Mucosa of stomach (tissue), 1 donor: ENCODE data around the gene CSNK1A1.
"Not testable (repeated sequence)": the region's sequence is repeated elsewhere in the genome, so short reads cannot be mapped to it uniquely, and the experiment has no call there.

ENCODE experiments used
- H3K27me3 ChIP-seq: one replicate; pipeline ENCODE4 v1.7.0; 2013; ENCODE audit warnings: mild to moderate bottlenecking, low read length; ENCODE audit not compliant: control insufficient read depth, insufficient read depth
- H3K36me3 ChIP-seq: one replicate; pipeline ENCODE4 v1.7.0; 2013; ENCODE audit warnings: low read length; ENCODE audit not compliant: control insufficient read depth, insufficient read depth
- H3K4me1 ChIP-seq: one replicate; pipeline ENCODE4 v1.7.0; 2013; ENCODE audit warnings: mild to moderate bottlenecking, low read length; ENCODE audit not compliant: control insufficient read depth, insufficient read depth
- H3K4me3 ChIP-seq: one replicate; pipeline ENCODE4 v1.7.0; 2013; ENCODE audit warnings: low read length
- H3K9ac ChIP-seq: one replicate; pipeline ENCODE4 v1.7.0; 2013; ENCODE audit warnings: mild to moderate bottlenecking, low read length, moderate library complexity
- H3K9me3 ChIP-seq: one replicate; pipeline ENCODE4 v1.7.0; 2013; ENCODE audit warnings: mild to moderate bottlenecking, low read length, moderate library complexity; ENCODE audit not compliant: control insufficient read depth
- donor health status: Pancreatic carcinoma.

The CSNK1A1 gene

GRCh38 chr5:149455889-149456409 lies 95.3 kb downstream of the CSNK1A1 start:
- peaks cover 49% of the 10 kb centered on the region for H3K4me1 ChIP-seq
- no peak overlapping the region for H3K4me3 ChIP-seq
- no peak overlapping the region for H3K9ac ChIP-seq
- no peaks in the 10 kb centered on the region for H3K9me3 ChIP-seq
- H3K36me3 ChIP-seq, result no peaks in the 10 kb centered on the region
- H3K27me3 ChIP-seq, result no peaks in the 10 kb centered on the region

DNA sequence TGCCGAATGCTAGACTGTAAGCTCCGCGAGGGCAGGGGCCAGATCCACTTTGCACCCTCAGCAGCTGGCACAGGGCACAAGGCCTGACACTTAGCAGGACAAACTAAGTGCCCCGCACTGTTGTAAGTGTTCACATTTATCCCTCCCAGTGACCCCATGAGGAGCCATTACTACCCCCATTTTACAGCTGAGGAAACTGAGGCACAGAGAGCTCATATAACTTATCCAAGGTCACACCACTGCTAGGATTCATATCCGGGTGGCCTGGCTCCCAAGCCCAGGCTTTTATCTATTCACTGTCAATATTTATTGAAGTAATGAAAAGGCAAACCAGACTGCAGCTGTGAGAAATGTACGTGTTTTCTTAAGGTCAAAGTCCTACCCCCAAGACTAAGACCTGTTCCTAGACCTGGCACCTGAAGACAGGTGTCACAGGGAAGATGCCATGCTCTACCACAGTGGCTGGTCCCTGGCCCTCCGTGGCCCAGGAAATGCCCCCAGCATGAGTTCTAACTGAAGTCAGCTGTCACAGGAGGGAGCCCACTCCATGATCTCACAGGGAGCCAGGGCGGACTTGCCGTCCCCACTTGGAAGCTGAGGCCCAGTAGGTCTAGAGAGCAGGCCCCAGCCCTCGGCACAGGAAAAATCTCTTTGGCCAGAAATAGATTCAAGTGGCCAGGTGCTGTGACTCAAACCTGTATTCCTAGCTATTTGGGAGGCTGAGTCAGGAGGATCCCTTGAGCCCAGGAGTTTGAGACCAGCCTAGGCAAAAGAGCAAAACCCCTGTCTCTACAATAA lies 97.4 kb downstream of the CSNK1A1 start:
- Histone ChIP-seq H3K36me3 (no peaks in the 10 kb centered on the region), H3K4me1 (peaks cover 65% of the 10 kb centered on the region), H3K9ac (peak overlapping the region; percentile 19), H3K9me3 (no peaks in the 10 kb centered on the region), H3K27me3 (no peaks in the 10 kb centered on the region), H3K4me3 (no peak overlapping the region)

DNA sequence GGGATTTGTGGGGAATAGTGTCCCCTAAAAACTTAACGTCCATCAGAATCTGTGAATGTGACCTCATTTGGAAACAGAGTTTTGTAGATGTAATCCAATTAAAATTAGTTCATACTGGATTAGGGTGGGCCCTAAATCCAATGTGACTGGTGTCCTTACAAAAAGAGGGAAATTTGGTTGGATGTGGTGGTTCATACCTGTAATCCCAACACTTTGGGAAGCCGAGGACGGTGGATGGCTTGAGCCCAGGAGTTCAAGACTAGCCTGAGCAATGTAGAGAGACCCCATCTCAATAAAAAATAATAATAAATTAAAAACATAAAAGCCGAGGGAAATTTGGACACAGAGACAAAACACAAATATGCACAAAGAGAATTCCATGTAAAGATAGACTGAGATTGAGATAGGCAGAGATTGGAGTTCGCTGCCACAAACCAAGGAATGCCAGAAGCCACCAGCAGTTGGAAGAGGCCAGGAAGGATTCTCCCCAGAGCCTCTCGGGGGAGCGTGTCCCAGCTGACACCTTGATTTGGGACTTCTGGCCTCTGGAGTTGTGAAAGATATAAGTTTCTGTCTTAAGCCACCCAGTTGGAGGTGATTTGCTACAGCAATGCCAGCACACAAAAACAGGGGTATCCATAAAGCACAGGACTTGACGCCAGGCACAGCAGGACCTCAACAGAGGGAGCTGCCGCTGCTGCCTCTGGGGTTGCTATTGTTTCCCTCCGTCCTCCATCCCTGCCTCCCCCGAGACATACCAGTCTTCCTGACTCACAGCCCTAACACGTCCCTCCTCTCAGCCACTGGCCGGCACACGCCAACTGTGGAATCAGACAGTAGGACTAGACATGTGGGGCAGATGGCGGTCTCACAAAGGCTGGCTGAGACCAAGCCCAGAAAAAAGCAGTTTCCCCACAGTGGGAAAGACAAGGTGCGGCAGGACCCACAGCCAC lies 98.3 kb downstream of the CSNK1A1 start:
- Histone ChIP-seq H3K4me1 (peaks cover 65% of the 10 kb centered on the region), H3K4me3 (no peak overlapping the region), H3K9ac (peak overlapping the region; percentile 19), H3K9me3 (no peaks in the 10 kb centered on the region), H3K36me3 (no peaks in the 10 kb centered on the region), H3K27me3 (no peaks in the 10 kb centered on the region)

- Histone ChIP-seq H3K36me3 (no peaks in the 10 kb centered on the region), H3K9me3 (no peaks in the 10 kb centered on the region), H3K4me3 (no peak overlapping the region), H3K4me1 (peaks cover 65% of the 10 kb centered on the region), H3K9ac (peak overlapping the region; percentile 48), H3K27me3 (no peaks in the 10 kb centered on the region)
Observed at GRCh38 chr5:149452007-149452664, 99.1 kb downstream of the CSNK1A1 start.

DNA sequence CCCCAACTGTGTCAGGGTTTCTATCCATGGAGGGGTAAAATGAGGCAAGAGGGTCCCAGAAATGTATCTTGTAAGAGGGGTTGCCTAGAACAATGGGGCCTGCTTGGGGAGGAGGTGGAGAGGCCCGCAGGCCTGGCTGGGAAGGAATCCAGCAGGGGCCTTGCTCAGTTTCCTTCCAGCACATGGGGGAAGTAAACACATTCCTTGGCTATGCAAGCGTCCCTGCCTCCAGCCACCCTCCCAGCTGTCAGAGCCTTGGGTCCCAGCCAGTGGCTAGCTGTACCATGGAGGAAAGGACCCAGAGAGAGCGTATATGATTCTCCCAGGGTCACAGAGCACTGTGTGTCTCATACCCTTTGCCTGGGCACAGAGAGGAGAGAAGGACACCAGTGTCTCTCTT lies 101.0 kb downstream of the CSNK1A1 start:
- peaks cover 60% of the 10 kb centered on the region for H3K4me1 ChIP-seq
- no peak overlapping the region for H3K9ac ChIP-seq

DNA sequence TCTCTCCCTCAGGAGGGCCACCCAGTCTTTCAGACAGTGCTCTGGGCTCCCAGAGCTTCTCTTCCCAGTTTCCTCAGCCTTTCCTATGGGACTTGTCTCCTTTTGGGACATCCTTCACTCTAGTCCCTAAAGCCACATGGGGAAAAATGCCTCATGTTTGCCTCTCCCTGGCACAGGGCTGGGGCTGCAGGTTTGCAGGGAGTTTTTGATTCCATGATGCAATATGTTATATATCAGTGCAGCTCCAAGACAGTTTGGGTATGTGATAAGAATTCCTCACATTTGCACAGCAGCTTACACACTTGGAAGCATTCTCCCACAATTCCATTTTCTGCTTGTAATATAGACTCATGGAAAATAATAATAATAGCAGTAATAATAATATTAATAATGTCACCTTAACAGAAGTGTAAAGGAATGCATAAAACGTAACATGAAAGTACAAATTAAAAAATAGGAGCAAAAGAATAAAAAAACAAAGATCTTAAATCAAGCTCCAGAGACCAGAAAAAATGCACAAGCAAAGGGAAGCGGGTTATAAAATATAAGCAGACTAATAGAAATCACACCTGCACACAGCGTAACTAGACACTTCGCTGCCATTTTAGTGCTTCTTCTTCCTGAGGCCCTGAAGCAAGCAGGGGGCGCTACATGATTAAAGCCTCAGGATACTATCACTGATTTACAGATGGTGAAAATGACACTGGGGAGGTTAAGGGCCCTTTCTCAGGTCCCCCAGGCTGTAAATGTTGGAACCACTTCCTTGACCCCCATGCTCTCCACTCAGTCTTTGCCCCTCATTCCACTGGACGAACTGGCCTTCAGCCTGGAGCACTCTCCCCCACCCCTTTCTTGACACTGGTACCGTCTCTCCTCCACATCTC lies 102.2 kb downstream of the CSNK1A1 start:
- H3K4me1 ChIP-seq, result peaks cover 55% of the 10 kb centered on the region
- no peaks in the 10 kb centered on the region for H3K27me3 ChIP-seq
- H3K36me3 ChIP-seq, result no peaks in the 10 kb centered on the region
- H3K4me3 ChIP-seq, result no peak overlapping the region
- no peaks in the 10 kb centered on the region for H3K9me3 ChIP-seq
- H3K9ac ChIP-seq, result no peak overlapping the region

More for the DNA sequence above, 101.0 kb downstream of the CSNK1A1 start:
- H3K27me3 ChIP-seq, result no peaks in the 10 kb centered on the region
- H3K9me3 ChIP-seq, result no peaks in the 10 kb centered on the region
- H3K4me3 ChIP-seq, result no peak overlapping the region
- H3K36me3 ChIP-seq, result no peaks in the 10 kb centered on the region

- H3K4me3 ChIP-seq, result no peak overlapping the region
- H3K27me3 ChIP-seq, result no peaks in the 10 kb centered on the region
- H3K36me3 ChIP-seq, result no peaks in the 10 kb centered on the region
- peaks cover 49% of the 10 kb centered on the region for H3K4me1 ChIP-seq
- H3K9ac ChIP-seq, result no peak overlapping the region
- no peaks in the 10 kb centered on the region for H3K9me3 ChIP-seq
Observed at GRCh38 chr5:149448431-149448830, 102.8 kb downstream of the CSNK1A1 start.

DNA sequence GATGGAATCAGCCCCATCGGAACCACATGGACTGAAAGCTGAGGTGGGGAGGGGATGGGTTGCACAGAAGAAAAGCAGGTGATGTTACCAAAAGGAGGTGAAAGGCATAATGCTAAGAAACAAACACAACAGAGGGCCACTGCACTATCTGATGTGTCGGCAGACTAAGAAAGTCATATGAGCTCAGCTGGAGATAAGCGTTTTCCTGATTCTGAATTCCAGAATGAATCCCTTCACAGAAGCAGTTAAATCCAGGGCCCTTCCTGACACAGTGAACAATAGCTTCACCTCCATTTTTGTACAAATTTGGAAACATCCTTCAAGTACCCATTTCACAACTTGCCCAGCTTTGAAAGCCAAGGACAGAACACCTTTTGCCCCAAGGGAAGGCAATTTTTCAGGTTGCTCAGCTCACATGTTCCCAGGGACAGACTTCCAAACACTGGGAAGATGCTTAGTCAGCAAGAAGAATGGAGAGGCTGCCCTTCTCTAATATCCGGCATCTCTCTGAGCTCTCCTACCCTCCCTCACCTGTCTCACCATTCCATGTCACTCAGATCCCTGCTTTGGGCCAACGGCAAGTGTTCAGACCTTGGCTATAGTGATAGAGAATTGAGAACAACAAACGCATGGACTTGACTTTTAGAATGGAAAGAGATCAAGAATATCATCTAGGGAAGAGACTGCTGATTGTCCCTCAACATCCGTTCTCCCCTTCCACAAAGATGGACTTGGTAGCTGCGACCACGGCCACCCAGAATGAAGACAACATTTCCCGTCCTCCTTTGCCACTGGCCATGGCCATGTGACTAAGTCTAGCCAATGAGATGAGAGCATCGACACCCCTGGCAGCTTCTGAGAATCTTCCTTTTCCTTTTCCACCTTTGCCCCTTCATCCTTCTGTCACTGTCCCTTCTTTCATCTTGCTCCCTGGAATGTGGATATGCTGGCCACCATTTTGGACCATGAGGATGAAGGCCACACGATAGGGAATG lies 103.6 kb downstream of the CSNK1A1 start:
- Histone ChIP-seq H3K4me3 (no peak overlapping the region), H3K9me3 (no peaks in the 10 kb centered on the region), H3K4me1 (peaks cover 45% of the 10 kb centered on the region), H3K9ac (no peak overlapping the region), H3K36me3 (no peaks in the 10 kb centered on the region), H3K27me3 (no peaks in the 10 kb centered on the region)

GRCh38 chr5:149446794-149447193 lies 104.4 kb downstream of the CSNK1A1 start:
- H3K4me1 ChIP-seq, result peaks cover 45% of the 10 kb centered on the region
- not testable (repeated sequence) for H3K9me3 ChIP-seq, H3K36me3 ChIP-seq, H3K27me3 ChIP-seq, H3K4me3 ChIP-seq, H3K9ac ChIP-seq

DNA sequence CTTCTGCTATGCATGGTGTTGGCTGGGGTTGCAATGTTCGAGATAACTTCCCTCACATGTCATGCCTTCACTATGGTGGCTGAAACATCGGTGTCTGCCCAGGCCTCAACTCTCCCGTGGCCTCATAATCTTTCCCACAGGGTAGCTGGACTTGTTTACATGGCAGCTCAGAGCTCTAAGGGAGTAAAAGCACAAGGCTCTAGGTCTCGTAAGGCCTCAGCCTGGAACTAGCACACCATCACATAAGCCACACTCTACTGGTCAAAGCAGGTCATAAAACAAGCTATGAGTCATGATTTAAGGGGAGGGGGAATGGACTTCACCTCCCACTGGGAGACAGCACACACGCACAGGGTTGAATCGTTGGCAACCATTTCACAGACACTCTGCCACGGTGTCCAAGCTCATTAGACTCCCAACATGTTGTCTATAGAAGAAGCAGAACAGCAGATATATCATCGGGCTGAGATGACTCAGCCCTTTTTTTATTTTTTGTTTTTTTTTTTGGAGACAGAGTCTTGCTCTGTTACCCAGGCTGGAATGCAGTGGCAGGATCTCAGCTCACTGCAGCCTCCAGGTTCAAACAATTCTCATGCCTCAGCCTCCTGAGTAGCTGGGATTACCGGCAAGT lies 105.4 kb downstream of the CSNK1A1 start:
- Histone ChIP-seq H3K4me1 (peaks cover 45% of the 10 kb centered on the region), H3K27me3 (no peaks in the 10 kb centered on the region), H3K4me3 (no peak overlapping the region), H3K36me3 (no peaks in the 10 kb centered on the region), H3K9ac (no peak overlapping the region), H3K9me3 (no peaks in the 10 kb centered on the region)
